Measurements from ENCODE around the gene PTPN12.

The PTPN12 gene

DNA sequence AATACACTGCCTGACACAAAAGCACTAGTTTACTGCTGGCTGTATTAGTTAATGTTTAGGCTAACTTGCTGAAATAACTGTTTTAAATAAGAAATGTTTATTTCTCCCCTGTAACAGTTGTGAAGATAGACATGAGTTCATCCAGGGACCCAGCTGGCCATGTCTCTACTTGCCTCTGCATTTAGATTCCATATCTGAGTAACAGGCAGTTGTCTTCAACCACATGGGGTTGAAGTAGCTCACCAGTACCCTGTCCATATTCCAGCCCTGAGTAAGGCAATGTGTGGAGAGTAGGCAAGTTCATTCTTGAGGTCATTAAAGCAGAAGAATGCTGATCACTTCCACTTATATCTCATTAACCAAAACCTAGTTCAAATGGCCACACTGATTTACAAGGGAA, 128.1 kb downstream of the PTPN12 start:
- TF ChIP-seq, protein P1, sequence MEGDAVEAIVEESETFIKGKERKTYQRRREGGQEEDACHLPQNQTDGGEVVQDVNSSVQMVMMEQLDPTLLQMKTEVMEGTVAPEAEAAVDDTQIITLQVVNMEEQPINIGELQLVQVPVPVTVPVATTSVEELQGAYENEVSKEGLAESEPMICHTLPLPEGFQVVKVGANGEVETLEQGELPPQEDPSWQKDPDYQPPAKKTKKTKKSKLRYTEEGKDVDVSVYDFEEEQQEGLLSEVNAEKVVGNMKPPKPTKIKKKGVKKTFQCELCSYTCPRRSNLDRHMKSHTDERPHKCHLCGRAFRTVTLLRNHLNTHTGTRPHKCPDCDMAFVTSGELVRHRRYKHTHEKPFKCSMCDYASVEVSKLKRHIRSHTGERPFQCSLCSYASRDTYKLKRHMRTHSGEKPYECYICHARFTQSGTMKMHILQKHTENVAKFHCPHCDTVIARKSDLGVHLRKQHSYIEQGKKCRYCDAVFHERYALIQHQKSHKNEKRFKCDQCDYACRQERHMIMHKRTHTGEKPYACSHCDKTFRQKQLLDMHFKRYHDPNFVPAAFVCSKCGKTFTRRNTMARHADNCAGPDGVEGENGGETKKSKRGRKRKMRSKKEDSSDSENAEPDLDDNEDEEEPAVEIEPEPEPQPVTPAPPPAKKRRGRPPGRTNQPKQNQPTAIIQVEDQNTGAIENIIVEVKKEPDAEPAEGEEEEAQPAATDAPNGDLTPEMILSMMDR (IDR thresholded peaks at IDR 0.05; ENCODE audit: low read depth, low read length): no peak
- H3K4me3 ChIP-seq (ENCODE audit: low read depth, low read length): no peak overlapping the region

DNA sequence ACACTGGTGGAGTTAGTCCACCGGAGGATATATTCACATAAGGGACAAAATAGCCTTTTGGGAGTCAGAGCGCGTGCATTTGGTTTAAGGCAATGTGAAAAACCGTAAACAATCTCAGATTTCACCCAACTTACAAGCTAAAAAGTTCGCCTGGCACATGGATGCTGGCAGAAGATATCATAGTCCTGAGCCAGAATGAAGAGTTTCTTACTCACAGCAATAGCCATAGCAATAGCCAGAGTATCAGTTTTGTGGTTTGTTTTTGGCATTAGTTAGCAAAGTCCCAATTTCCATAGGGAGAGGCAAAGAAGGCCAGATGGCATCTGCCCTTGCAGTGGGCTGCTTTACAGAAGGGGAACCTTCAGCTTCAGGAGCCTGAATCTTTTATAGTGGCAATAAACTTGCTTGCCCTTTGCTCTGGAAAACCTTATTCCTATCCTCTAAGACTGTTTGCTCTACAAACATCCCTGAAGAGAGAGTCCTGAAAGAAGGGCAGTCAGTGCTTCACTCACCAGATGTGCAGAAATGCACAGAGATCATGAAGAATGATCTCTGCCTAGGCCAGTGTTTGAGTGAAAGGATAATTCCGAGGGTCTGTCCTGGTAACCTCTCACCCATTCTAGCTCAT, 130.5 kb downstream of the PTPN12 start:
- TF ChIP-seq, protein P1 (IDR thresholded peaks at IDR 0.05; ENCODE audit: low read depth, low read length): no peak
- H3K4me3 ChIP-seq (ENCODE audit: low read depth, low read length): no peak overlapping the region

DNA sequence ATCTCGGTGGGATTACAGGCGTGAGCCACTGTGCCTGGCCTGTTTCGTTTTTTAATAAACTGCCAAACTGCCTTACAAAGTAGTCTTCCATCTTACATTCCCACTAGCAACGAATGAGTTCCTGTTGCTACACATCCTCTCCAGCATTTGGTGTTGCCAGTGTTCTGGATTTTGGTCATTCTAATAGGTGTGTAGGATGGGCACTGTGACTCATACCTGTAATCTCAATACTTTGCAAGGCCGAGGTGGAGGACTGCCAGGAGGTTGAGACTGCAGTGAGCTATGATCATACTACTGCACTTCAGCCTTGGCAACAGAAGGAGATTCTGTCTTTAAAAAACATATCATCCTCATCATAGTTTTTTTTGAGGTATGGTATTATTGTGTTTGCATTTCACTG, 137.8 kb downstream of the PTPN12 start:
- H3K4me3 ChIP-seq (ENCODE audit: low read depth, low read length): no peak overlapping the region
- TF ChIP-seq, protein P1 (IDR thresholded peaks at IDR 0.05; ENCODE audit: low read depth, low read length): no peak

DNA sequence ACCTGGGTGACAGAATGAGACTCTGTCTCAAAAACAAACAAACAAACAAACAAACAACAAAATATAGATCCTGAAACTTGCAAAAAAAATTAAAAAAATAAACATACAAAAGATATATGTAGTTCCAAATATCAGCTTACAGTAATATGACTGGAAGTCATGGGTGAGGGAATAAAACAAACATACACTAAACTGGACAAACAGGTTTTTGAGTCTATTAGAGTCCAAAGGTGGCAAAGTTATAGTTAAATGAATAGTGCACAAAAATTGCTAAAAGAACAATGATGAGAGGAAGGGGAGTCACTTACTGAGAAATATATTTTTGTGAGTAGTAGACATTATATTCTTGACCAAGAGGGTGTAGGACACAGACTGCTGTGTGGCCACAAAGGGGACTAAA, 142.5 kb downstream of the PTPN12 start:
- H3K4me3 ChIP-seq (ENCODE audit: low read depth, low read length): no peak overlapping the region
- TF ChIP-seq, protein P1 (IDR thresholded peaks at IDR 0.05; ENCODE audit: low read depth, low read length): no peak

DNA sequence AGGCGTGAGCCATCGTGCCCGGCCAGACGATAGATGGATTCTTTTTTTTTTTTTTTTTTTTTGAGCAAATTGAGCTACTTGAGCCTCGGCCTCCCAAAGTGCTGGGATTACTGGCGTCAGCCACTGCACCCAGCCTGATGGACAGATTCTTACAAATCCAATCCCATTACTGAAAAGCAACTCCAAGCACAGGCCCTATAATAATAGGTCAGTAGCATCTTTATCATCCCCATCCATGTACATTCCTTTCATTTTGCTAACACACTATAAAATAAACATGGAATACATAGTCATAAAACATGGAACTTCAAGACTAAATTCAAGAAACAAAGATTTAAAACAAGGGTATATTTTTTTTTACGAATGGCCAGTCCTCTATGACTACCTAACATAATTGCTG, 143.2 kb downstream of the PTPN12 start:
- no peak overlapping the region for H3K4me3 ChIP-seq (ENCODE audit: low read depth, low read length)
- TF ChIP-seq, protein P1 (IDR thresholded peaks at IDR 0.05; ENCODE audit: low read depth, low read length): no peak

DNA sequence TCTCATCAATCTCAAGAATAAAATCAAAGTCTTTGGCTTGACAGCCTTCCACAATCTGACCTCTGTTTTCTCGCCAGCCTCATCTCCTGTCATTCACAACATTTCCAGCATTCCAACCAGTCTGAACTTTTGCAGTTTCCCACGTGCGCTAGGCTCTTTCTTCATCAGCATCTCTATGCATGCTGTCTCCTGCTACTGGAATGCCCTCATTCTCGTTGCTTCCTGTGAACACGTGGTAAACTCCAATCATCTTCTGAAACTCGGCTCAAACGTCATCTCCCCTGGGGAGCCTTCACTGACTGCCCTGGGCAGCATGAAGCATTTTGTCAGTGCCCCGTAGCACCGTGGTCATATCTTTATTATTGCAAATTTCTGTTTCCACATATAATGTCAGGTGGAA, 146.9 kb downstream of the PTPN12 start:
- H3K4me3 ChIP-seq (ENCODE audit: low read depth, low read length): no peak overlapping the region
- TF ChIP-seq, protein P1 (IDR thresholded peaks at IDR 0.05; ENCODE audit: low read depth, low read length): no peak

DNA sequence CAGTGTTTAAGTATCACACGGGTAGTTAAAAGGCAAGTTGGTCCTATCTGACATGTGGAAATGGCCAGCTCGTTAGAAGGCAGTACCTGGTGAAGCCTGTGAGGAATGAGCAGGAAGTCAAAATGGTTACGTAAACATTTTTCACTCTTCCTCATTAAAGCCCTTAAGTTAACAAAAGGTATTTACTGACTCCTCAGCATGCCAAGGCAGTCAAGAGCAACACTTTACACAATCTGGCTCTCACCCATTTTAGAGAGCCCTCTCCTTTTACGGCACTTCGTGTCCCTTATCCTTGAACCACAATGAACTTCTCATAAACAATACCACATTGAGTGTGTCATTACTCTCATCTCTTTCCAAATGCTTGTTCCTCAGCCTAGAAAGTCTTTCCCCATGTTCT, 148.1 kb downstream of the PTPN12 start:
- no peak overlapping the region for H3K4me3 ChIP-seq (ENCODE audit: low read depth, low read length)
- TF ChIP-seq, protein P1 (IDR thresholded peaks at IDR 0.05; ENCODE audit: low read depth, low read length): no peak

Data from WI38 (cell line).